GM06990 (cell line): ENCODE results near the gene TRAFD1.
A peak's percentile ranks its signal among the peaks of the same experiment; 100 is the strongest.
"Not testable (repeated sequence)": the region's sequence is repeated elsewhere in the genome, so short reads cannot be mapped to it uniquely, and the experiment has no call there.

Experiments
- DNase-seq: peaks from one replicate; pipeline ENCODE4 v3.0.0-alpha.2; 2011; ENCODE audit not compliant: insufficient read length; ENCODE audit errors: extremely low read depth
- H3K27me3 ChIP-seq: replicated peaks from 2 replicates; pipeline ENCODE4 v1.6.0; 2011; ENCODE audit warnings: low read length; ENCODE audit not compliant: control insufficient read depth, insufficient read depth
- H3K36me3 ChIP-seq: 2 replicates; pipeline ENCODE4 v1.5.1; 2011; ENCODE audit warnings: low read length; ENCODE audit not compliant: control insufficient read depth, insufficient read depth
- H3K4me3 ChIP-seq: replicated peaks from 2 replicates; pipeline ENCODE4 v1.5.1; 2011; ENCODE audit warnings: low read depth, mild to moderate bottlenecking, control low read depth, low read length
- TF ChIP-seq, protein P1 (sequence below): IDR thresholded peaks from 2 replicates; pipeline ENCODE4 v1.5.1; 2011; ENCODE audit warnings: low read length, control low read depth, mild to moderate bottlenecking, inconsistent platforms; ENCODE audit not compliant: insufficient read depth, poor library complexity, severe bottlenecking

Gene TRAFD1

DNA sequence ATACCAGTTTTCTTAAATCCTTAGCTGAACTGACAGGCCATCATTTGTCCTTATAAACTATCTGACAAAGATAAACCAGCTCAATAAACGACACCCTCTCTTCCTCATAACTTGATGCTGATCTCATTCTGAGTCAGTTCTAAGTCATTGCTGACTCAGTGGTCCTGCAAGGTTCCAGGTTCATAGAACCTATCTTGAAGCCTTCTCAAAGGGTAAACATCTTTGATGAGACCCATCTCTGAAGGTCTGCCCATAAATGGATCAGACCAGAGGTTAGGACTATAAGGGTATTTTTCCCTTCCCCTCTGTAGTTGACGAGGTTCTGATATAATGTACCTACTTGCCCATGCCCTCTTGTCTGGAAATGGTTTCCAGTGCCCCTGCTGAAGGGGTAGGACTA is 28.7 kb upstream of the TRAFD1 start:
- no peaks in the 10 kb centered on the region for H3K27me3 ChIP-seq
- TF ChIP-seq, protein P1, sequence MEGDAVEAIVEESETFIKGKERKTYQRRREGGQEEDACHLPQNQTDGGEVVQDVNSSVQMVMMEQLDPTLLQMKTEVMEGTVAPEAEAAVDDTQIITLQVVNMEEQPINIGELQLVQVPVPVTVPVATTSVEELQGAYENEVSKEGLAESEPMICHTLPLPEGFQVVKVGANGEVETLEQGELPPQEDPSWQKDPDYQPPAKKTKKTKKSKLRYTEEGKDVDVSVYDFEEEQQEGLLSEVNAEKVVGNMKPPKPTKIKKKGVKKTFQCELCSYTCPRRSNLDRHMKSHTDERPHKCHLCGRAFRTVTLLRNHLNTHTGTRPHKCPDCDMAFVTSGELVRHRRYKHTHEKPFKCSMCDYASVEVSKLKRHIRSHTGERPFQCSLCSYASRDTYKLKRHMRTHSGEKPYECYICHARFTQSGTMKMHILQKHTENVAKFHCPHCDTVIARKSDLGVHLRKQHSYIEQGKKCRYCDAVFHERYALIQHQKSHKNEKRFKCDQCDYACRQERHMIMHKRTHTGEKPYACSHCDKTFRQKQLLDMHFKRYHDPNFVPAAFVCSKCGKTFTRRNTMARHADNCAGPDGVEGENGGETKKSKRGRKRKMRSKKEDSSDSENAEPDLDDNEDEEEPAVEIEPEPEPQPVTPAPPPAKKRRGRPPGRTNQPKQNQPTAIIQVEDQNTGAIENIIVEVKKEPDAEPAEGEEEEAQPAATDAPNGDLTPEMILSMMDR = no peak
- DNase-seq = no peak
- peaks cover 5% of the 10 kb centered on the region for H3K36me3 ChIP-seq
- peak overlapping the region; percentile 29 for H3K4me3 ChIP-seq

DNA sequence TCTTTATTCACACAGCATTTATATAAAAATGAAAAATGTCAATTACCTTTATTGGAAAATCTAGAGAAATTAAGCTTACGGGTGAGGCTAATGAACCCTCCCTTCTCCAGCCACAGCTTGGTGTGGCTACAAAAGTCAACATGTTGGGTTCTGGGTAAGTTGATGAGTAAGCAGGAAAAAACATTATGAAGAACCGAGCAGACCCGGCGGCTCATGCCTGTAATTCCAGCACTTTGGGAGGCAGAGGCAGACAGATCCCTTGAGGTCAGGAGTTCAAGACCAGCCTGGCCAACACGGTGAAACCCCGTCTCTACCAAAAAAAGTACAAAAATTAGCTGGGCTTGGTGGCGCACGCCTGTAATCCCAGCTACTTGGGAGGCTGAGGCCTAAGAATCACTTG is 27.7 kb upstream of the TRAFD1 start:
- H3K4me3 ChIP-seq = no peak overlapping the region
- DNase-seq = no peak
- peaks cover 5% of the 10 kb centered on the region for H3K36me3 ChIP-seq
- H3K27me3 ChIP-seq = no peaks in the 10 kb centered on the region
- TF ChIP-seq, protein P1 = no peak

- H3K36me3 ChIP-seq, H3K27me3 ChIP-seq, DNase-seq: not testable (repeated sequence)
Observed at GRCh38 chr12:112100500-112100899, 24.9 kb upstream of the TRAFD1 start.

GRCh38 chr12:112102127-112102526 is 23.2 kb upstream of the TRAFD1 start:
- TF ChIP-seq, protein P1 = no peak
- no peak for DNase-seq
- Histone ChIP-seq H3K27me3 (no peaks in the 10 kb centered on the region), H3K4me3 (no peak overlapping the region), H3K36me3 (peaks cover 4% of the 10 kb centered on the region)

More at GRCh38 chr12:112100500-112100899, 24.9 kb upstream of the TRAFD1 start:
- not testable (repeated sequence) for H3K4me3 ChIP-seq

- H3K36me3 ChIP-seq, DNase-seq, H3K27me3 ChIP-seq, H3K4me3 ChIP-seq: not testable (repeated sequence)
Observed at GRCh38 chr12:112102746-112103145, 22.6 kb upstream of the TRAFD1 start.

DNA sequence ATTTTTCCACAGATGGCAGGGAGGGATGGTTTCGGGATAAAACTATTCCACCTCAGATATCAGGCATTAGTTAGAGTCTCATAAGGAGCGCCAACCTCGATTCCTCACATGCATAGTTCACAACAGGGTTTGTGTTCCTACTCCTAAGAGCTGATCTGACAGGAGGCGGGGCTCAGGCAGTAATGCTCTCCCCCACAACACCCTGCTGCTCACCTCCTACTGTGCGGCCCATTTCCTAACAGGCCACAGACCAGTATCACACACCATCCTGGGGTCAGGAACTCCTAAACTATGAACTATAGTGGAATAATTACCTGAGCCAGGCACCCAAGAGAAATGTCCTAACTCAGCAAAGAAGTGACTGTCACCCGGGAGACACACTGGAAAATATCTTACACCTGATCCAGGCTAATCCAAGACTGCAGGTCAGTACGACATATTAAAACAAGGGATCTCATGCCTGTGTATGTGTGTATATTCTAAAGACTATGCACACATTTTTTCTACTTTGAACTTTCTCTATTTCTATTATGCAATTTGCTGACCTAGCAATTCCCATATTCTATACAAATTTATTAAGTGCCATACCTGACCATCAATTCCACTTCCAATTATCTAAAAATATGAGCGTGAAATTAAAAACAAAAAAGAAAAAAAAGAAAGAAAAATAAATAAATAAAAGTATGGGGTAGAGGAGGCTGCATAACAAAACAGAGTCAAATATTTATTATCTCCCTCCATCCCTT is 21.4 kb upstream of the TRAFD1 start:
- Histone ChIP-seq H3K4me3 (no peak overlapping the region), H3K27me3 (no peaks in the 10 kb centered on the region), H3K36me3 (peaks cover 4% of the 10 kb centered on the region)
- TF ChIP-seq, protein P1 = no peak
- DNase-seq = no peak

DNA sequence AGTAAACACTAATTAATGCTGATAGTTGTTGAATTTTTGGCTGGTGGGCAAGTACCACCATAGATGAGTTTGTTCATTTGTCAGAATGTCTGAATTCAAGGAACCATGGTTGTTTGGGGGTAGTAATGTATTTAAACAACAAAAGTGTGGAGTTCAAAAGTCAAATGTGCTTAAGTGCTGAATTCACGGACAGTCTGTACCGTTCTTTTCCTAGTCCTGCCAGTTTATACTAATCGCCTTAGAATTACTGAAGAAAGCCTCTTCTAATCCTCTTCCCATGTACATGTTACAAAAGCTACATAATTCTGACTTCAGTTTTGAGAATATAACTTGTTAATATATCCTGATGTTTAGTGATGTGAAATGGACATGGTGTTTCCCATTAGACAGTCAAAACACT is 19.5 kb upstream of the TRAFD1 start:
- DNase-seq = no peak
- no peaks in the 10 kb centered on the region for H3K27me3 ChIP-seq
- TF ChIP-seq, protein P1 = no peak
- no peak overlapping the region for H3K4me3 ChIP-seq
- peaks cover 3% of the 10 kb centered on the region for H3K36me3 ChIP-seq
